Neural cell (in vitro differentiated cells): ENCODE data around the gene RASGEF1C.

Experiments
- CTCF ChIP-seq: fragments of 450-650 bp; IDR thresholded peaks from 2 replicates; pipeline ENCODE4 v1.5.1; 2014; ENCODE audit warnings: antibody characterized with exemption, mild to moderate bottlenecking, moderate library complexity; ENCODE audit not compliant: poor library complexity, severe bottlenecking
- EZH2 ChIP-seq: fragments of 200-600, 300-800 bp; shearing (Covaris generic), sonication (generic); IDR thresholded peaks from 2 replicates; pipeline ENCODE4 v1.6.1; 2014; ENCODE audit warnings: antibody characterized with exemption, low read length, borderline replicate concordance, mild to moderate bottlenecking; ENCODE audit not compliant: insufficient read depth, poor library complexity, severe bottlenecking

- TF ChIP-seq EZH2 (no peak), CTCF (no peak)
Measured at GRCh38 chr5:180173198-180173544, 35.8 kb downstream of the RASGEF1C start.
